ENCODE results near the gene CCR4.
"Not testable (repeated sequence)": the region's sequence is repeated elsewhere in the genome, so short reads cannot be mapped to it uniquely, and the experiment has no call there.

The CCR4 gene

DNA sequence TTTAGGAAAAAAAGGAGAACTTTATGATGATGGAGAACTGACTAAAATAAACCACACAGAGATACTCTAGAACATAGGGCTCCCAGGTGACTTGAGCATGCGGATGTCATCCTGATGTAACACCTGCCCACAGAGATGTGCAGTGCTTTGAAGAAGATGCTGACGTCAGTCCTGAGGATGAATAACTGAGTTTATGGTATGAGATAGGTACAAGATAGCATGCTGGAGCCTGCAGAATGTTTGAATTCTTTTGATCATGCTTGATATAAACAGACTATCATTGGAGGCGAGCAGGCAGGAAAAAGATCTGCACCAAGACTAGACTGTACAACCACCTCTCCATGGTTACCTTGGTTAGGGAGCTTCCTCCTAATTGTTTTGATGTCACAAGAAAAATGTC lies 12.4 kb downstream of the CCR4 start:
- Histone ChIP-seq H3K4me1 (ENCODE audit: control insufficient read depth in 2 of 2, insufficient read depth in 2 of 2, low read length in 2 of 2) (peaks cover 0 to 1% of the 10 kb centered on the region in 2 donors), H3K9ac (ENCODE audit: low read depth in 1 of 2, low read length in 2 of 2) (no peak overlapping the region), H3K9me3 (ENCODE audit: control insufficient read depth in 2 of 2, low read length in 2 of 2) (peaks cover 0 to 5% of the 10 kb centered on the region in 2 donors), H3K4me3 (ENCODE audit: low read length in 2 of 2) (no peak overlapping the region), H3K27me3 (ENCODE audit: control insufficient read depth in 2 of 2, insufficient read depth in 2 of 2, low read length in 2 of 2) (no peaks in the 10 kb centered on the region), H3K36me3 (ENCODE audit: control insufficient read depth in 2 of 2, insufficient read depth in 2 of 2, low read length in 2 of 2) (no peaks in the 10 kb centered on the region), H3K27ac (ENCODE audit: low read depth in 2 of 2, low read length in 2 of 2) (no peak overlapping the region)

DNA sequence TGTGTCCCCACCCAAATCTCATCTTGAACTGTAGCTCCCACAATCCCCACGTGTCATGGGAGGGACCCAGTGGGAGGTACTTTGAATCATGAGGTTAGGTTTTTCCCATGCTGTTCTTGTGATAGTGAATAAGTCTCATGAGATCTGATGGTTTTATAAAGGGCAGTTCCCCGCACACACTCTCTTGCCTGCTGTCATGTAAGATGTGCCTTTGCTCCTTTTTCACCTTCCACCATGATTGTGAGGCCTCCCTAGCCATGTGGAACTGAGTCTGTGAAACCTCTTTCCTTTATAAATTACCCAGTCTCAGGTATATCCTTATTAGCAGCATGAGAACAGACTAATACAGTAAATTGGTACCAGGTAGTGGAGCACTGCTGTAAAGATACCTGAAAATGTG lies 13.3 kb downstream of the CCR4 start:
- H3K9ac ChIP-seq (ENCODE audit: low read depth in 1 of 2, low read length in 2 of 2); H3K4me3 ChIP-seq (ENCODE audit: low read length in 2 of 2); H3K36me3 ChIP-seq (ENCODE audit: control insufficient read depth in 2 of 2, insufficient read depth in 2 of 2, low read length in 2 of 2); H3K27ac ChIP-seq (ENCODE audit: low read depth in 2 of 2, low read length in 2 of 2); H3K4me1 ChIP-seq (ENCODE audit: control insufficient read depth in 2 of 2, insufficient read depth in 2 of 2, low read length in 2 of 2); H3K27me3 ChIP-seq (ENCODE audit: control insufficient read depth in 2 of 2, insufficient read depth in 2 of 2, low read length in 2 of 2); H3K9me3 ChIP-seq (ENCODE audit: control insufficient read depth in 2 of 2, low read length in 2 of 2): not testable (repeated sequence)

DNA sequence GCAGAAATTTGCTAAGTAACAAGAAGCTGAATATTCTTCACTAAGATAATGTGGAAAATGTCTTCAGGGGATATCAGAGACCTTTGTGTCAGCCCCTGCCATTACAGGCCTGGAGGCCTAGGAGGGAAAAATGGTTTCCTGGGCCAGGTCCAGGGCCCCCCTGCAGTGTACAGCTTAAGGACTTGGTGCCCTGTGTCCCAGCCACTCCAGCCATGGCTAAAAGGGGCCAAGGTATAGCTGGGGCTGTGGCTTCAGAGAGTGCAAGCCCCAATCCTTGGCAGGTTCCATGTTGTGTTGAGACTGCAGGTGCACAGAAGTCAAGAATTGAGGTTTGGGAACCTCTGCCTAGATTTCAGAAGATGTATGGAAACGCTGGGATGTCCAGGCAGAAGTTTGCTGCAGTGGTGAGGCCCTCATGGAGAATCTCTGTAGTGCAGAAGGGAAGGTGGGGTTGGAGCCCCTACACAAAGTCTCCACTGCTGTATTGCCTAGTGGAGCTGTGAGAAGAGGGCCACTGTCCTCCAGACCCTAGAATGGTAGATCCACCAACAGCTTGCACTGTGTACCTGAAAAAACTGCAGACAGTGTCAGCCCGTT lies 14.3 kb downstream of the CCR4 start:
- not testable (repeated sequence) for H3K36me3 ChIP-seq (ENCODE audit: control insufficient read depth in 2 of 2, insufficient read depth in 2 of 2, low read length in 2 of 2); H3K27ac ChIP-seq (ENCODE audit: low read depth in 2 of 2, low read length in 2 of 2); H3K4me3 ChIP-seq (ENCODE audit: low read length in 2 of 2); H3K9ac ChIP-seq (ENCODE audit: low read depth in 1 of 2, low read length in 2 of 2); H3K27me3 ChIP-seq (ENCODE audit: control insufficient read depth in 2 of 2, insufficient read depth in 2 of 2, low read length in 2 of 2); H3K9me3 ChIP-seq (ENCODE audit: control insufficient read depth in 2 of 2, low read length in 2 of 2)
- H3K4me1 ChIP-seq (ENCODE audit: control insufficient read depth in 2 of 2, insufficient read depth in 2 of 2, low read length in 2 of 2), result peaks cover 0 to 11% of the 10 kb centered on the region in 2 donors

DNA sequence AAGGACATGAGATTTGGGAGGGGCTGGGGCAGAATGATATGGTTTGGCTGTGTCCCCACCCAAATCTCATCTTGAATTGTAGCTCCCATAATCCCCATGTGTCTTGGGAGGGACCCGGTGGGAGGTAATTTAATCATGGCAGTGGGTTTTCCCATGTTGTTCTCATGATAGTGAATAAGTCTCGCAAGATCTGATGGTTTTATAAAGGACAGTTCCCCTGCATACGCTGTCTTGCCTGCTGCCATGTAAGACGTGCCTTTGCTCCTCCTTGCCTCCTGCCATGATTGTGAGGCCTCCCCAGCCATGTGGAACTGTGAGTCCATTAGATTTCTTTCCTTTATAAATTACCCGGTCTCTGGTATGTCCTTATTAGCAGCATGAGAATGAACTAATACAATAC lies 15.2 kb downstream of the CCR4 start:
- H3K4me1 ChIP-seq (ENCODE audit: control insufficient read depth in 2 of 2, insufficient read depth in 2 of 2, low read length in 2 of 2), result peaks cover 0 to 11% of the 10 kb centered on the region in 2 donors
- not testable (repeated sequence) for H3K36me3 ChIP-seq (ENCODE audit: control insufficient read depth in 2 of 2, insufficient read depth in 2 of 2, low read length in 2 of 2); H3K9me3 ChIP-seq (ENCODE audit: control insufficient read depth in 2 of 2, low read length in 2 of 2); H3K4me3 ChIP-seq (ENCODE audit: low read length in 2 of 2); H3K9ac ChIP-seq (ENCODE audit: low read depth in 1 of 2, low read length in 2 of 2); H3K27ac ChIP-seq (ENCODE audit: low read depth in 2 of 2, low read length in 2 of 2); H3K27me3 ChIP-seq (ENCODE audit: control insufficient read depth in 2 of 2, insufficient read depth in 2 of 2, low read length in 2 of 2)

DNA sequence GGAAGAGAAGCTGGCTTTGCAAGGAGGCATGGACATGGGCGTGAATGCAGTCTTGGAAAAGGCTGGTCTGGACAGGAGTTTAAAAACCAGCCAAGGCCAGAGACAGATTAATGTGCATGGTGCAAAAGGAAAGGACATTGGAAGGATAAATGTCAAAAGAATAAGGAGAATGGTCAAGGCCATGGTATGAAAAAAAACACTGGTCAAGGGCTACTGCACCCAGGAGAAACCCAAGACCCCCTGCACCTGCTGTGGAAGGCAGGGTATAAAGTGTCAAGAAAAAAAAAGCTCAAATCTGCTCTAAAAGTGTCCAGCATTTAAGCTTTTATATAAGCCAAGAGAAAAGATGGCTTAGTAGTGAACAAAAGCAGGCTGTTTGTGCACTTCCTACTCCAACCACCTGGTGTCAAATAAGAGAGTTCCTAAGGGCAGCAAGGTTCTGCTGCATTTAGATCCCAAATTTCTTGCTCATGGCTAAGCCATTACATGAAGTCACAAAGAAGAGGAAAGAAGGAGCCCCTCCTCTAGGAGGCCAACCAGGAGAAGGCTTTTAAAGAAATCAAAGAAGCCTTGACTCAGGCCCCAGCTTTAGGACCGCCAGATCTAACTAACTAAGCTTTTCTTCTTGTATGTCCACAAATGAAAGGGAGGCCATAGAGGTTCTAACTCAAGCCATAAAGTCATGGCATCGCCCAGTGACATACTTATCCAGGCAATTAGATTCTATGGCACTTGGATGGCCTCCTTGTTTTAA lies 16.9 kb downstream of the CCR4 start:
- peaks cover 0 to 11% of the 10 kb centered on the region in 2 donors for H3K4me1 ChIP-seq (ENCODE audit: control insufficient read depth in 2 of 2, insufficient read depth in 2 of 2, low read length in 2 of 2)
- no peaks in the 10 kb centered on the region for H3K27me3 ChIP-seq (ENCODE audit: control insufficient read depth in 2 of 2, insufficient read depth in 2 of 2, low read length in 2 of 2)
- no peak overlapping the region for H3K4me3 ChIP-seq (ENCODE audit: low read length in 2 of 2)
- no peak overlapping the region for H3K9ac ChIP-seq (ENCODE audit: low read depth in 1 of 2, low read length in 2 of 2)
- H3K36me3 ChIP-seq (ENCODE audit: control insufficient read depth in 2 of 2, insufficient read depth in 2 of 2, low read length in 2 of 2), result no peaks in the 10 kb centered on the region
- peaks cover 0 to 5% of the 10 kb centered on the region in 2 donors for H3K9me3 ChIP-seq (ENCODE audit: control insufficient read depth in 2 of 2, low read length in 2 of 2)
- no peak overlapping the region for H3K27ac ChIP-seq (ENCODE audit: low read depth in 2 of 2, low read length in 2 of 2)

DNA sequence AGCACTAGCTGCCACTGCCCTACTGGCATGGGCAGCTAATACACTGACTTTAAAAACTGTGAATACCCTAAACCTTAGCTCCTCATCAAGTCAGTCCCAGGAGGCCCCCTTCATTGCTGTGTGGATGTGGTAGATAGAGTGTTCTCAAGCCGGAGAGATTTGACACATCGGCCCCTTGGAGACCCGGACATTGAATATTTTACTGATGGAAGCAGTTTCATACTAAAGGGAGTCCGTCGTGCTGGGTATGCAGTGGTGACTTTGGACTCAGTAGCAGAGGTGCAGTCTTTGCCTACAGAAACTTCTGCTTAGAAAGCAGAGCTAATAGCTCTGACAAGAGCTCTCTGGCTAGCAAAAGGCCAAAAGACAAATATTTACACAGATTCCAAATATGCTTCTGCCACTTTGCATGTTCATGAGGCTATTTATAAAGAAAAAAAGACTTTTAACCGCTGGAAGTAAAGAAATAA lies 17.5 kb downstream of the CCR4 start:
- H3K9ac ChIP-seq (ENCODE audit: low read depth in 1 of 2, low read length in 2 of 2), result no peak overlapping the region
- no peaks in the 10 kb centered on the region for H3K36me3 ChIP-seq (ENCODE audit: control insufficient read depth in 2 of 2, insufficient read depth in 2 of 2, low read length in 2 of 2)
- no peaks in the 10 kb centered on the region for H3K27me3 ChIP-seq (ENCODE audit: control insufficient read depth in 2 of 2, insufficient read depth in 2 of 2, low read length in 2 of 2)
- H3K4me3 ChIP-seq (ENCODE audit: low read length in 2 of 2), result no peak overlapping the region
- H3K4me1 ChIP-seq (ENCODE audit: control insufficient read depth in 2 of 2, insufficient read depth in 2 of 2, low read length in 2 of 2), result peaks cover 0 to 11% of the 10 kb centered on the region in 2 donors
- H3K9me3 ChIP-seq (ENCODE audit: control insufficient read depth in 2 of 2, low read length in 2 of 2), result peaks cover 0 to 5% of the 10 kb centered on the region in 2 donors
- H3K27ac ChIP-seq (ENCODE audit: low read depth in 2 of 2, low read length in 2 of 2), result no peak overlapping the region

DNA sequence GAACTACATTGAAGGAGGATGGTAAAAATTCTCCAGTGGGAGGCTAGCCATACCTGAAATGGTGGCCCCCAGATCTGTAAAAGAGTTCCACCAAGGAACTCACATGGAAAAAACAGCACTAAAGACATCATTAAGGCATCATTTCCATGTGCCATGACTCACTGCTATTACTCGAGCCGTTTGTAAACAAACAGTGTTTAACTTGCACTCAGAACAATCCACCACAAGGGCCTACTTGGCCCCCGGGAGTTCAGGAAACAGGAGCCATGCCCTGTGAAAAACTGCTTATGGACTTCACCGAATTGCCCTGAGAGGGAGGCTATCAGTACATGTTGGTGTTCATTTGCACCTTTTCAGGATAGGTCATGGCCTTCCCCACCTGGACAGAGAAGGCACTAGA lies 18.2 kb downstream of the CCR4 start:
- no peak overlapping the region for H3K27ac ChIP-seq (ENCODE audit: low read depth in 2 of 2, low read length in 2 of 2)

DNA sequence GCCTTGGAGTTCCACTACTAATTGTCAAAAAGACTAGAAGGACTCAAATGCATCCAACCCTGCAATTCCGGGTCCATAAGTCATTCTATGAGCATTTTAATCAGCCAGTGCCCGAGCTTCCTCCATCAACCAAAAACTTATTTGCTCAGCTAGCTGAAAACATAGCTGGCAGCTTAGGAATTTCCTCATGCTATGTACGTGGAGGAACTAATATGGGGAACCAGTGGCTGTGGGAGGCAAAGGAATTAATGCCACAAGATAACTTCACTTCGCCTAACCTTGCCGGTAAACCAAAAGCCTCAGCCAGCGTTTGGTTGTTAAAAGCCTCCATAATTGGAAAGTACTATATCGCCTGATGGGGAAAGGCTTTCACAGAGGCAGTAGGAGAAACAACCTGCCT lies 19.8 kb downstream of the CCR4 start:
- H3K27ac ChIP-seq (ENCODE audit: low read depth in 2 of 2, low read length in 2 of 2); H3K9me3 ChIP-seq (ENCODE audit: control insufficient read depth in 2 of 2, low read length in 2 of 2); H3K9ac ChIP-seq (ENCODE audit: low read depth in 1 of 2, low read length in 2 of 2); H3K36me3 ChIP-seq (ENCODE audit: control insufficient read depth in 2 of 2, insufficient read depth in 2 of 2, low read length in 2 of 2); H3K27me3 ChIP-seq (ENCODE audit: control insufficient read depth in 2 of 2, insufficient read depth in 2 of 2, low read length in 2 of 2); H3K4me3 ChIP-seq (ENCODE audit: low read length in 2 of 2): not testable (repeated sequence)
- H3K4me1 ChIP-seq (ENCODE audit: control insufficient read depth in 2 of 2, insufficient read depth in 2 of 2, low read length in 2 of 2), result peaks cover 0 to 11% of the 10 kb centered on the region in 2 donors

More for the DNA sequence above, 18.2 kb downstream of the CCR4 start:
- peaks cover 0 to 11% of the 10 kb centered on the region in 2 donors for H3K4me1 ChIP-seq (ENCODE audit: control insufficient read depth in 2 of 2, insufficient read depth in 2 of 2, low read length in 2 of 2)
- no peak overlapping the region for H3K4me3 ChIP-seq (ENCODE audit: low read length in 2 of 2)
- no peak overlapping the region for H3K9ac ChIP-seq (ENCODE audit: low read depth in 1 of 2, low read length in 2 of 2)
- no peaks in the 10 kb centered on the region for H3K36me3 ChIP-seq (ENCODE audit: control insufficient read depth in 2 of 2, insufficient read depth in 2 of 2, low read length in 2 of 2)
- H3K27me3 ChIP-seq (ENCODE audit: control insufficient read depth in 2 of 2, insufficient read depth in 2 of 2, low read length in 2 of 2), result no peaks in the 10 kb centered on the region
- H3K9me3 ChIP-seq (ENCODE audit: control insufficient read depth in 2 of 2, low read length in 2 of 2), result peaks cover 0 to 5% of the 10 kb centered on the region in 2 donors

DNA sequence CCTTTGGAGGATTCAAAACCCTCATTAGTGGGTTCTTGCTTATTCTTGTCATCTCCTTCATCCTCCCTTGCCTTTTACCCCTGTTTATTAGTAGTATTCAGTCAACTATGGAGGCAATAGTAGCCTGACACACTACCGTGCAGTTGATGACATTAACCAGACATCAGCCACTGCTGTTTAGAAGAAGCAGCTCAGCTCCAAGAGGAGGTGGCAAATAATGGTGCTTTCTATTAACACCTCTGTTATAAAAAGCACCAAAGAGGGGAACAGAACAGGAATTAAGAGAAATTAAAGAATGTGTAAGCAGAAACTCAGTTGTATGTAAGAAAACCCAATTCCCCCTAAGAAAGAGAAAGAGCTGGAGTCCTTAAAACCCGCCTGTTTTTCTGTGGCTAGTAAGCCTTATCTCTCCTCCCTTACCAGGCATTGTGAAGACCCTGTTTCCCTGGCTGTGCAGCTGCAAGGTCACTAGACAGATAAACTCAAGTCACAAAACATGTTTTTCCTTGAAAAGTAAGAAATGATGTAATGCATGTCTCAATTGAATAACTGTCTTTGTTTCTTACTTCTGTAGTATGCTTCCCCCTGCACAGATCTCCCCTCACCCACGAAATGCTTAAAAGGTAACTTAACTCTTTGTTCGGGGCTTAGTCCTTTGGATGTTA lies 21.2 kb downstream of the CCR4 start:
- H3K27me3 ChIP-seq (ENCODE audit: control insufficient read depth in 2 of 2, insufficient read depth in 2 of 2, low read length in 2 of 2), result no peaks in the 10 kb centered on the region
- H3K27ac ChIP-seq (ENCODE audit: low read depth in 2 of 2, low read length in 2 of 2), result no peak overlapping the region
- no peak overlapping the region for H3K9ac ChIP-seq (ENCODE audit: low read depth in 1 of 2, low read length in 2 of 2)
- H3K36me3 ChIP-seq (ENCODE audit: control insufficient read depth in 2 of 2, insufficient read depth in 2 of 2, low read length in 2 of 2), result no peaks in the 10 kb centered on the region
- no peak overlapping the region for H3K4me3 ChIP-seq (ENCODE audit: low read length in 2 of 2)
- H3K4me1 ChIP-seq (ENCODE audit: control insufficient read depth in 2 of 2, insufficient read depth in 2 of 2, low read length in 2 of 2), result peaks cover 0 to 11% of the 10 kb centered on the region in 2 donors
- no peaks in the 10 kb centered on the region for H3K9me3 ChIP-seq (ENCODE audit: control insufficient read depth in 2 of 2, low read length in 2 of 2)

DNA sequence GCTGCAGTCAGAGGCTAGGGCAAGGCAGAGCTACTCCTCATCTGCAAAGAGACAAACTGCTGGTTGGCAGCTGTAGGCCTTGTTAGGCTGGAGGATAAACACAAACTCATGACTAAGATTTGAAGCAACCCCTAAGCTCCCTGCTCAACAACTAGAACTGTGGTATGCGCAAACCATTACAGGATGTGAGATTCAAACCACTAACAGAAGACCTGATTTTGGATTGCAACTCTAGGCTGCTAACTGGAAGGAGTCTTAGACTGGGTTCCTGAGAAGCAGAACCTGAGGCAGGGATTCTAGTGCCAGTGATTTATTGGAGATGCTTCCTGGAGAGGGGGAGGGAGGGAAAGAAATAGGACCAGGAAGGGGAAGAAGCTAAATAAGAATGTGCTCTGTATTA lies 22.5 kb downstream of the CCR4 start:
- no peaks in the 10 kb centered on the region for H3K36me3 ChIP-seq (ENCODE audit: control insufficient read depth in 2 of 2, insufficient read depth in 2 of 2, low read length in 2 of 2)
- H3K27me3 ChIP-seq (ENCODE audit: control insufficient read depth in 2 of 2, insufficient read depth in 2 of 2, low read length in 2 of 2), result no peaks in the 10 kb centered on the region
- no peaks in the 10 kb centered on the region for H3K9me3 ChIP-seq (ENCODE audit: control insufficient read depth in 2 of 2, low read length in 2 of 2)
- no peak overlapping the region for H3K4me3 ChIP-seq (ENCODE audit: low read length in 2 of 2)
- H3K4me1 ChIP-seq (ENCODE audit: control insufficient read depth in 2 of 2, insufficient read depth in 2 of 2, low read length in 2 of 2), result peaks cover 0 to 9% of the 10 kb centered on the region in 2 donors
- H3K27ac ChIP-seq (ENCODE audit: low read depth in 2 of 2, low read length in 2 of 2), result no peak overlapping the region
- H3K9ac ChIP-seq (ENCODE audit: low read depth in 1 of 2, low read length in 2 of 2), result no peak overlapping the region
